Astrocyte of the cerebellum (primary cell): ENCODE measurements around the gene SCN4A.

ENCODE experiments used
- DNase-seq: peaks from one replicate; pipeline ENCODE4 v3.0.0-alpha.2; 2011; ENCODE audit warnings: low read depth
- H3K4me3 ChIP-seq: 2 replicates; pipeline ENCODE4 v1.5.1; 2011; ENCODE audit warnings: mild to moderate bottlenecking, low read depth, low read length, moderate library complexity
- CTCF ChIP-seq: IDR thresholded peaks from 2 replicates; pipeline ENCODE4 v1.5.1; 2012; ENCODE audit warnings: low read length, low read depth, moderate library complexity, mild to moderate bottlenecking; ENCODE audit errors: missing control alignments
- in situ Hi-C: cut with HindIII; loops from 2 replicates; pipeline ENCODE4 v1.10.0; 2017; ENCODE audit warnings: low sequenced_read_pairs

SCN4A gene

GRCh38 chr17:63955791-63956190 lies 16.9 kb downstream of the SCN4A start:
- DNase-seq = no peak
- in situ Hi-C loops = no loop called here
- H3K4me3 ChIP-seq = no peak overlapping the region
- TF ChIP-seq CTCF = no peak

GRCh38 chr17:63955232-63955631 lies 17.5 kb downstream of the SCN4A start:
- in situ Hi-C loops = no loop called here
- DNase-seq = no peak
- no peak overlapping the region for H3K4me3 ChIP-seq
- no peak for TF ChIP-seq CTCF

- in situ Hi-C loops = no loop called here
- no peak overlapping the region for H3K4me3 ChIP-seq
- no peak for DNase-seq
- no peak for TF ChIP-seq CTCF
These were observed 18.2 kb downstream of the SCN4A start for GRCh38 chr17:63954402-63955063.

- in situ Hi-C loops = no loop called here
- TF ChIP-seq CTCF = peak; percentile 38
- H3K4me3 ChIP-seq = no peak overlapping the region
- DNase-seq = no peak
These were observed 21.5 kb downstream of the SCN4A start for GRCh38 chr17:63950940-63951907.

- TF ChIP-seq CTCF = no peak
- H3K4me3 ChIP-seq = no peak overlapping the region
- no peak for DNase-seq
- in situ Hi-C loops = no loop called here
These were observed 23.0 kb downstream of the SCN4A start for GRCh38 chr17:63949576-63950250.

GRCh38 chr17:63948521-63948920 lies 24.2 kb downstream of the SCN4A start:
- in situ Hi-C loops = no loop called here
- H3K4me3 ChIP-seq = no peak overlapping the region
- no peak for DNase-seq
- TF ChIP-seq CTCF = no peak
